Neutrophil (primary cell): ENCODE results near the gene WNT6.

Source experiments
- H3K27ac ChIP-seq: fragments of 200-600 bp; sonication (generic); 2 replicates; pipeline ENCODE4 v1.5.1; 2016; ENCODE audit warnings: mild to moderate bottlenecking, moderate library complexity
- H3K27me3 ChIP-seq: fragments of 200-600 bp; sonication (generic); 2 replicates; pipeline ENCODE4 v1.6.0; 2016; ENCODE audit warnings: mild to moderate bottlenecking
- H3K36me3 ChIP-seq: fragments of 200-600 bp; sonication (generic); 2 replicates; pipeline ENCODE4 v1.5.1; 2017
- H3K4me1 ChIP-seq, 2 experiments: fragments of 200-600 bp in 1 of 2; sonication (generic) in 1 of 2; 1 replicate in 1 of 2; 2 replicates in 1 of 2; pipeline versions ENCODE4 v1.5.1 to v1.6.1; 2013 to 2016; ENCODE audit warnings: low read depth in 1 of 2, low read length in 1 of 2, mild to moderate bottlenecking in 1 of 2, moderate library complexity in 1 of 2; ENCODE audit not compliant: control insufficient read depth in 1 of 2, insufficient read depth in 1 of 2
- H3K4me3 ChIP-seq, 2 experiments: fragments of 200-600 bp in 1 of 2; sonication (generic) in 1 of 2; 1 replicate in 1 of 2; 2 replicates in 1 of 2; pipeline ENCODE4 v1.5.1; 2013 to 2016; ENCODE audit warnings: low read depth in 1 of 2, low read length in 1 of 2, mild to moderate bottlenecking in 1 of 2, moderate library complexity in 1 of 2
- H3K9me3 ChIP-seq: fragments of 200-600 bp; sonication (generic); 2 replicates; pipeline ENCODE4 v1.5.1; 2016
- TF ChIP-seq, protein P1 (sequence below): fragments of 200-600 bp; sonication (generic); IDR thresholded peaks from 2 replicates; pipeline ENCODE4 v1.5.1; 2016; ENCODE audit warnings: antibody characterized with exemption

The WNT6 gene

DNA sequence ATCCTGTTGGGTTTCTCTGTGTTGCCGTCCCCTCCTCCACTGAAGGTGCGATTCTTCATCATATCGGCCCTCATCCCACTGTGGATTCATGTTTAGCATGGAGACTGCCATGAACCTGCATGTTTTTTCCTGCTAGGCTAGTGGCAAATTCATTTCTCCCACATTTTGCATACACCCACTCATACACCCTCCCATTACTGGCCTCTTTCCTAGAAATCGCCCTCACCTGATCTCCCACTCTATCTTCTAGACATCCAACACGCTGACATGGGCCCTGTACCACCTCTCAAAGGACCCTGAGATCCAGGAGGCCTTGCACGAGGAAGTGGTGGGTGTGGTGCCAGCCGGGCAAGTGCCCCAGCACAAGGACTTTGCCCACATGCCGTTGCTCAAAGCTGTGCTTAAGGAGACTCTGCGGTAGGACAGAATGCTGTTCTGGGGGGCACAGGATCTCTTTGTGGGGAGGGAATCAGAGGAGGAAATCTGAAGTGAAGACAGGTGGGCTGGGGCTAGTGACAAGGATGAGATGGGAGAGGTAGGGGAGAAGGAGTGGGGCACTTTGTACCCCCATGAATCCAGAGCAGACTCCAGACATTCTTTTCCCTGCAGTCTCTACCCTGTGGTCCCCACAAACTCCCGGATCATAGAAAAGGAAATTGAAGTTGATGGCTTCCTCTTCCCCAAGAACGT lies 45.7 kb upstream of the WNT6 start:
- Histone ChIP-seq H3K4me1 (peaks cover 0 to 4% of the 10 kb centered on the region in 2 experiments), H3K36me3 (no peaks in the 10 kb centered on the region), H3K4me3 (no peak overlapping the region), H3K27me3 (peaks cover 19% of the 10 kb centered on the region), H3K27ac (no peak overlapping the region), H3K9me3 (no peaks in the 10 kb centered on the region)
- TF ChIP-seq, protein P1, sequence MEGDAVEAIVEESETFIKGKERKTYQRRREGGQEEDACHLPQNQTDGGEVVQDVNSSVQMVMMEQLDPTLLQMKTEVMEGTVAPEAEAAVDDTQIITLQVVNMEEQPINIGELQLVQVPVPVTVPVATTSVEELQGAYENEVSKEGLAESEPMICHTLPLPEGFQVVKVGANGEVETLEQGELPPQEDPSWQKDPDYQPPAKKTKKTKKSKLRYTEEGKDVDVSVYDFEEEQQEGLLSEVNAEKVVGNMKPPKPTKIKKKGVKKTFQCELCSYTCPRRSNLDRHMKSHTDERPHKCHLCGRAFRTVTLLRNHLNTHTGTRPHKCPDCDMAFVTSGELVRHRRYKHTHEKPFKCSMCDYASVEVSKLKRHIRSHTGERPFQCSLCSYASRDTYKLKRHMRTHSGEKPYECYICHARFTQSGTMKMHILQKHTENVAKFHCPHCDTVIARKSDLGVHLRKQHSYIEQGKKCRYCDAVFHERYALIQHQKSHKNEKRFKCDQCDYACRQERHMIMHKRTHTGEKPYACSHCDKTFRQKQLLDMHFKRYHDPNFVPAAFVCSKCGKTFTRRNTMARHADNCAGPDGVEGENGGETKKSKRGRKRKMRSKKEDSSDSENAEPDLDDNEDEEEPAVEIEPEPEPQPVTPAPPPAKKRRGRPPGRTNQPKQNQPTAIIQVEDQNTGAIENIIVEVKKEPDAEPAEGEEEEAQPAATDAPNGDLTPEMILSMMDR, result no peak

DNA sequence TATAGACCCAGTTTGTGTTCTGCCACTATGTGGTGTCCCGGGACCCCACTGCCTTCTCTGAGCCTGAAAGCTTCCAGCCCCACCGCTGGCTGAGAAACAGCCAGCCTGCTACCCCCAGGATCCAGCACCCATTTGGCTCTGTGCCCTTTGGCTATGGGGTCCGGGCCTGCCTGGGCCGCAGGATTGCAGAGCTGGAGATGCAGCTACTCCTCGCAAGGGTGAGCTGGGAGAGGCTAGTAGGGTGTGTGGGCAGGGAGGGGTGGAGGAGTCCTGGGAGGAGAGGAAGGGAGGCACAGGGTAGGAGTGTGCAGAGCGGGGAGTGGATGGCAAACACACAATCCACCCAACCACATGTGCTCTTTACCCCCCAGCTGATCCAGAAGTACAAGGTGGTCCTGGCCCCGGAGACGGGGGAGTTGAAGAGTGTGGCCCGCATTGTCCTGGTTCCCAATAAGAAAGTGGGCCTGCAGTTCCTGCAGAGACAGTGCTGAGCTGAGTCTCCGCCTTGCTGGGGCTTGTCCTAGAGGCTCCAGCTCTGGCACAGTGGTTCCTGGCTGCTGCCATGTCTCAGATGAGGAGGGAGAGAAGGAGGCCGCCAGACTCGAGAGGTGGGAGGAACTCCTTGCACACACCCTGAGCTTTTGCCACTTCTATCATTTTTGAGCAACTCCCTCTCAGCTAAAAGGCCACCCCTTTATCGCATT lies 44.9 kb upstream of the WNT6 start:
- H3K36me3 ChIP-seq, result no peaks in the 10 kb centered on the region
- peaks cover 19% of the 10 kb centered on the region for H3K27me3 ChIP-seq
- H3K4me1 ChIP-seq, result peaks cover 0 to 4% of the 10 kb centered on the region in 2 experiments
- H3K9me3 ChIP-seq, result no peaks in the 10 kb centered on the region
- TF ChIP-seq, protein P1, result no peak
- no peak overlapping the region for H3K27ac ChIP-seq
- no peak overlapping the region for H3K4me3 ChIP-seq

DNA sequence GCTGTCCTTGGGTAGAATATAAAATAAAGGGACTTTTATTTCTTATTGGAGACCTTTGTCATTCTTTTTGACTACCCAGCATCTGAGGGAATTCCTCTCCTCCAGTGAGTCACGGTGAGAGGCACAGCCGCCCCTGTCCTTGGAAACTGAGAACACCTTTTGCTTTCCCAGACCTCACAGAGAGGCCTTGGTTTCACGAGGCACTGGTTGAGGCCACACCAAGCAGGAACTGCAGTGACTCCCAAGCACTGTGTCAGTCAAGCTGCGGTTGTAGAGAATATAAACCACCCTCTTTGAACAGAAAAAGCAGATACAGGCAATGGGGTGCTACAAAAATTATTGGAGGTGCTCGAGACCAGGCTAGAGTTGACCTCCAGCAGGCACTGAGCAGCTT lies 44.4 kb upstream of the WNT6 start:
- no peaks in the 10 kb centered on the region for H3K9me3 ChIP-seq
- H3K4me3 ChIP-seq, result no peak overlapping the region
- H3K36me3 ChIP-seq, result no peaks in the 10 kb centered on the region
- no peak overlapping the region for H3K27ac ChIP-seq
- H3K27me3 ChIP-seq, result peaks cover 19% of the 10 kb centered on the region
- TF ChIP-seq, protein P1, result no peak
- peaks cover 0 to 4% of the 10 kb centered on the region in 2 experiments for H3K4me1 ChIP-seq

DNA sequence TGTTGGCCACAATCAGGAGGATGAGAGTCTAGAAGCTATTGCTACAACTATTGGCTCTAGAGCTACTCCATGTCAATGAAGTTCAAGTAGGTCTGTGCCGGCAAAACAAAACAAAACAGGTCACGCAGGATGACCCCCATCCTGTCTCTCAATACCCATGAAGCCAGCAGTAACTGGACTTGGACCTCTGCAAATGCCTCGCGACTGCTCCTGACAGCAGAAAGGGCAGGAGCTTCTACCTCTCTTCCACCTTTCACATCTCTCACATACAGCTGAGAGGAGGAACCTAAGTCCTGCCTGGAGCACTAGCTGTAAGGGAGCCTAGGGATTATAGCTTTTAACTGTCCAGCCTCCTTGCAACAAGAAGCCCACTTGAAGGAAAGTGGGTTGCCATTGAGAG lies 44.0 kb upstream of the WNT6 start:
- Histone ChIP-seq H3K4me3 (no peak overlapping the region), H3K27me3 (peaks cover 19% of the 10 kb centered on the region), H3K36me3 (no peaks in the 10 kb centered on the region), H3K9me3 (no peaks in the 10 kb centered on the region), H3K4me1 (peaks cover 0 to 4% of the 10 kb centered on the region in 2 experiments), H3K27ac (no peak overlapping the region)
- TF ChIP-seq, protein P1, result no peak

DNA sequence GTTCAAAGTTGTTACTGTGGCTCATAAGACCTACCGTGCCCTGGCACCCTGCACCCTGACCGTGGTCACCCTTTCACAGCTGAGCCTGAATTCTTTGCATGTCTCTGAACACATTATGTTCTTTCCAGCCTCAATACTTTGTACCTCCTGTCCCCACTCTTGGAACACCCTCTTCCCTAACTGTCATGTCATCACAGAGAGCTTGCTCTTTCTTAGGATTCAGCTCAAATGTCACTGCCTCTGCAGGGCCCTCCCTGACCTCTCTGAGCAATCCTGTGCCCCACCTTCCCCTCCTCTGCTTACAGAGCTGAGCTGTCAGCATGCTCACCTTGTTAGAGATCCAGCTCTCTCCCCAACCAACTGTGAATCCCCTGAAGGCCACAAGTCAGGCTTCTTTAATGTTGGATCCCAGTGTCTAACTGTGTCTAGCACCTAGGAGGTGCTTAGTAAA lies 43.0 kb upstream of the WNT6 start:
- Histone ChIP-seq H3K27me3 (peaks cover 25% of the 10 kb centered on the region), H3K36me3 (no peaks in the 10 kb centered on the region), H3K4me1 (peaks cover 0 to under 1% of the 10 kb centered on the region in 2 experiments), H3K27ac (no peak overlapping the region), H3K9me3 (no peaks in the 10 kb centered on the region), H3K4me3 (no peak overlapping the region)
- TF ChIP-seq, protein P1, result no peak
